ENCODE data around the gene TAS1R3.

Gene TAS1R3

GRCh38 chr1:1347026-1347595, 16.0 kb downstream of the TAS1R3 start:
- in situ Hi-C loops (cut with HindIII; ENCODE audit: low sequenced_read_pairs): no loop called here
- peak overlapping the region; percentile 66 for H3K4me3 ChIP-seq (ENCODE audit: low read depth, low read length)

GRCh38 chr1:1347663-1348419, 16.8 kb downstream of the TAS1R3 start:
- DNase-seq (ENCODE audit: low read depth): no peak
- in situ Hi-C loops (cut with HindIII; ENCODE audit: low sequenced_read_pairs): no loop called here
- TF ChIP-seq CTCF (IDR thresholded peaks at IDR 0.05; ENCODE audit: low read depth, low read length, missing control alignments): no peak
- peak overlapping the region; percentile 66 for H3K4me3 ChIP-seq (ENCODE audit: low read depth, low read length)

More at GRCh38 chr1:1347026-1347595, 16.0 kb downstream of the TAS1R3 start:
- no peak for TF ChIP-seq CTCF (IDR thresholded peaks at IDR 0.05; ENCODE audit: low read depth, low read length, missing control alignments)
- DNase-seq (ENCODE audit: low read depth): no peak

DNA sequence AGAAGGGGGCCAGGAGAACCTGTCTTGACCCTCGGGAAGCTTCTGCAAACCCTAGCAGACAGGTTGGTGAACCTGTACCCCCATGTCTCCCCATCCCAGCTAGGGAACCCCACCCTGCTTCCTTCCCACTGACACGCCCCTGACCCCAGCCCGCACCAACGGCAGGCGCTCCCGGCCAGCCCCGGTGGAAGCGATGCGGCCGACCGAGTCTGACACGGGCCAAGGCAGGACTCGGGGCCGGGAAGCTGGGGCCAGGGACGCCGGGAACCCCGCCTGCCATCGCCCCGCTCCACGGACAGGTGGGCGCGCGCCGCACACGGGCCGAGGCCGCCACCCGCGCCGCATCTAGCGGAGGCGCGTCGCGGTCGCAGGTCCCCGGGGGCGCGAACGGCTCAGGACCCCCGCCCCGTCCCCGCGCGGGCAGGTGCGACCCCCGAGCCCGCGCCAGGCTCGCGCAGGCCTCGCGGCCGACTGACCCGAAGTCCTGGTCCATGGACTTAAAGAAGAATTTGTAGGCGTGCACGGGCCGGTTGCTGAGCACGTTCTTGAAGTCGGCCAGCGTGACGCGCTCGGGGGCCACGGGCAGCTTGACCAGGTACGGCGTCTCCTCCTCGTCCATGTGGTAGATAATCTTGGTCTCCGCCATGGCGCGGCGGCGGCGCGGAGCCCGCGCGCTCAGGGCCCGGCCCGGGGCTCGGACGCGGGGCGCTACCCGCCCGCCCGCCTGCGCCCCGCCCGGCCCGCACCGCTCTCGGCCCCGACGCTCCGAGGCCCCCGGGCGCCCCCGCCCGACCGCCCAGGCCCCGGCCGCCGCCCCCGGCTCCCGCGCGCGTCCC, 17.6 kb downstream of the TAS1R3 start:
- in situ Hi-C loops (cut with HindIII; ENCODE audit: low sequenced_read_pairs): no loop called here
- peak overlapping the region; percentile 66 for H3K4me3 ChIP-seq (ENCODE audit: low read depth, low read length)
- TF ChIP-seq CTCF (IDR thresholded peaks at IDR 0.05; ENCODE audit: low read depth, low read length, missing control alignments): no peak
- no peak for DNase-seq (ENCODE audit: low read depth)

GRCh38 chr1:1349256-1350012, 18.4 kb downstream of the TAS1R3 start, which contains the start of gene DVL1:
Gene DVL1 (minus strand): TSS chr1:1349418. CDS start chr1:1349065, 353 bp downstream.
- DNase-seq (ENCODE audit: low read depth): no peak
- in situ Hi-C loops (cut with HindIII; ENCODE audit: low sequenced_read_pairs): no loop called here
- peak; percentile 41 for TF ChIP-seq CTCF (IDR thresholded peaks at IDR 0.05; ENCODE audit: low read depth, low read length, missing control alignments)
- peak within 1 kb of the TSS; percentile 66 for H3K4me3 ChIP-seq (ENCODE audit: low read depth, low read length)

DNA sequence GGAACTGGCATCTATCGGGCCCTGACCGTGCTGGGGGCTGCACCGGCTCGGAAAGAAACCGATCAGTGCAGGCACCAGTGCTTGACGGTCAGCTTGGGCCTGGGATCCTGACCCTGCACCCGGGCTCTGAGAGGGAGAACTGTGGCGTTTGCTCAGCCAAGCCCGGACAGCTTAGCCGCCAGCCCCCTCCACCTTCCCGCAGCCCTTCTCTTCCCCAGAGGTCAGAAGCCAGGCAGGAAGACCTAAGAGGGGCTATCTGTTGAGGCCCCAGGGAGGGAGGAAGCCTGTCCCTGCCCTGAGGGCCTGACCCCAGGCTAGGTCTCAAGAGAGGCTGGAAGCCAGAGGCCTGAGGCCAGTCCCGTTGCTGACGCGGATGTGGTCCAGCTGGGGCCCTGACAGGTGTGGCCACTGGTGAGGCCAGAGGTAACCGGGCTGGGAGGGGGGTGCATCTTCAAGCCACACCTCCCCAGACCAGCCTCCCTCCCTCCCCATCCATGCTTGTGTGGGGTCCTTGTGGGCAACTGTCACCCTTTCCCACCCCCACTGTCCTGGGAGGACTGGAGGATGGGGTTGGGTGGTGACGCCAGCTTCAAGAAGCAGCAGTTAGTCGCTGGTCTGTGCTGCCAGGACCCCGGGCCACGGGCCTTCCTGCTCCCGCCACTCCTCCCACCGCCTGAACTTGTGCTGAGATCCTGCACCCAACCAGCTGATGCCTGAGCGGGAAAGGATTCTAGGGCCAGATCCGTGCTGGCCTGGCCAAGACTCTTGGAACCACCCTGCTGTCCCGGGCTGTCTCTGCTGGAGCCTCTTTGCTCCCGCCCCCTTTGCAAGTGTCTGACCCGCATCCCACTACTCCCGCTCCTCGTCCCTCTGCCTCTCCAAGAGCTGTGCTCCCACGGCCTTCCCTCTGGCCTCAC, 20.7 kb downstream of the TAS1R3 start:
- in situ Hi-C loops (cut with HindIII; ENCODE audit: low sequenced_read_pairs): no loop called here
- TF ChIP-seq CTCF (IDR thresholded peaks at IDR 0.05; ENCODE audit: low read depth, low read length, missing control alignments): no peak
- DNase-seq (ENCODE audit: low read depth): no peak
- no peak overlapping the region for H3K4me3 ChIP-seq (ENCODE audit: low read depth, low read length)
